Upper lobe of right lung (tissue), 1 donor: ENCODE data around the gene BLID. TPM values are rescaled to one million over a fixed set of nuclear protein-coding genes. Genes with fewer than 3 reads are reported as not detected.

Experiments
- ATAC-seq: fragments of 200-7000 bp; cut with Tn5 transposase; one replicate; pipeline ENCODE4 v1.9.1; 2020; ENCODE audit warnings: mild to moderate bottlenecking, moderate library complexity
- DNase-seq: peaks from one replicate; pipeline ENCODE4 v3.0.0-alpha.2; 2020
- H3K27ac ChIP-seq: fragments of 200-600 bp; one replicate; pipeline ENCODE4 v1.8.0; 2022
- H3K27me3 ChIP-seq: fragments of 200-600 bp; one replicate; pipeline ENCODE4 v1.8.0; 2022; ENCODE audit warnings: mild to moderate bottlenecking
- H3K36me3 ChIP-seq: fragments of 200-600 bp; one replicate; pipeline ENCODE4 v1.8.0; 2022
- H3K4me1 ChIP-seq: fragments of 200-600 bp; one replicate; pipeline ENCODE4 v1.8.0; 2022
- H3K4me3 ChIP-seq: fragments of 200-600 bp; one replicate; pipeline ENCODE4 v1.8.0; 2022; ENCODE audit warnings: mild to moderate bottlenecking
- H3K9me3 ChIP-seq: fragments of 200-600 bp; one replicate; pipeline ENCODE4 v1.8.0; 2022
- intact Hi-C: fragments of 100-400 bp; cut with DNase I; formaldehyde crosslinking; loops from one replicate; pipeline ENCODE4 v1.11.0; 2022
- total RNA-seq: library from RNA; stranded (reverse); fragmentation: NEBNext Ultra II Directional; extraction: Animal tissue kit (Norgen Biotek cat#: 25700); gene quantifications from one replicate; pipeline ENCODE4 v1.2.1, GENCODE V29; 2021
- TF ChIP-seq, protein P1 (sequence below): fragments of 200-600 bp; IDR thresholded peaks from one replicate; pipeline ENCODE4 v1.8.0; 2022; ENCODE audit warnings: antibody characterized with exemption
- donor health status: DM: no; HTN: yes; CAD: no; lungs with severe emphysema.

The BLID gene
- total RNA-seq, 1 donor from 2014 or later: not detected

DNA sequence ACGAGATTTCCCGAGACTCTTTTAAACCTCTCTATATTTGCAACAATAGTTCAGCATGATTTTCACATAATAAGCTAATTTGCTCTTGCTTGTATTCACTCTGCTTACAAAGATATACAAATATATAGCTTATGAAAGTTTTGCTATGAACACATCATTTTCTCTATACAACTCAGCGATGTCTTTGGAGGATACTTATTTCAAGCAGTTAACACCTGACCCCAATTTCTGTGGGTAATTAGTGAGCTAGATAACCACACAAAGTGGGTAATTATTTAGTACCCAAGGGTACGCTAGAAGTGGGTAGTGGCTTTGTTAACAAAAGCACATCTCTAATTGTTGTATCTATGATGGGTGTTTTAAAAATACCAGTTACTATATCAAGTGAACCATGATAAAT lies 12.3 kb downstream of the BLID start:
- Histone ChIP-seq H3K4me3 (no peak overlapping the region), H3K4me1 (no peaks in the 10 kb centered on the region), H3K27me3 (peaks cover 9% of the 10 kb centered on the region), H3K36me3 (no peaks in the 10 kb centered on the region), H3K9me3 (no peaks in the 10 kb centered on the region), H3K27ac (no peak overlapping the region)
- TF ChIP-seq, protein P1, sequence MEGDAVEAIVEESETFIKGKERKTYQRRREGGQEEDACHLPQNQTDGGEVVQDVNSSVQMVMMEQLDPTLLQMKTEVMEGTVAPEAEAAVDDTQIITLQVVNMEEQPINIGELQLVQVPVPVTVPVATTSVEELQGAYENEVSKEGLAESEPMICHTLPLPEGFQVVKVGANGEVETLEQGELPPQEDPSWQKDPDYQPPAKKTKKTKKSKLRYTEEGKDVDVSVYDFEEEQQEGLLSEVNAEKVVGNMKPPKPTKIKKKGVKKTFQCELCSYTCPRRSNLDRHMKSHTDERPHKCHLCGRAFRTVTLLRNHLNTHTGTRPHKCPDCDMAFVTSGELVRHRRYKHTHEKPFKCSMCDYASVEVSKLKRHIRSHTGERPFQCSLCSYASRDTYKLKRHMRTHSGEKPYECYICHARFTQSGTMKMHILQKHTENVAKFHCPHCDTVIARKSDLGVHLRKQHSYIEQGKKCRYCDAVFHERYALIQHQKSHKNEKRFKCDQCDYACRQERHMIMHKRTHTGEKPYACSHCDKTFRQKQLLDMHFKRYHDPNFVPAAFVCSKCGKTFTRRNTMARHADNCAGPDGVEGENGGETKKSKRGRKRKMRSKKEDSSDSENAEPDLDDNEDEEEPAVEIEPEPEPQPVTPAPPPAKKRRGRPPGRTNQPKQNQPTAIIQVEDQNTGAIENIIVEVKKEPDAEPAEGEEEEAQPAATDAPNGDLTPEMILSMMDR: no peak
- DNase-seq: no peak
- intact Hi-C loops: no loop called here
- ATAC-seq: no peak

DNA sequence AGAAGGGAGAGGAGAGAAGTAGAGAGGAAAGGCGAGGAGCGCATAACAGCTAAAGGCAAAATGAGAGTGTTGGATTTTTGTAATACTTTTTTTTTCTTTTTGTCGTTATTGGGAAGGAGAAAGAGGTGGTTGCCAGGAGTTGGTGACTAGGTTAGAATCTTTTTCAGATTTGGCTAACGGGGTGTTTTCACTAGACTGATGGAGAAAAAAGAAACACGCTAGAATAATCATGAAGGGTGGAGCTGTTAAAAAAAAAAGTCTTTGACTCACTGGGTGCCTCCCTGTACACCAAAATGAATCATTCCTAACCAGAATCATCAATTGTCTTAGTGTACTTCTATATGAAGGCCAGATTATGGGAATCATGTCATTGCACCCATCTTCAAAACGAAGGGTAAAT lies 12.7 kb downstream of the BLID start:
- TF ChIP-seq, protein P1: no peak
- Histone ChIP-seq H3K36me3 (no peaks in the 10 kb centered on the region), H3K9me3 (no peaks in the 10 kb centered on the region), H3K27me3 (peaks cover 12% of the 10 kb centered on the region), H3K4me1 (no peaks in the 10 kb centered on the region), H3K27ac (no peak overlapping the region), H3K4me3 (no peak overlapping the region)
- intact Hi-C loops: no loop called here
- no peak for ATAC-seq
- DNase-seq: no peak

DNA sequence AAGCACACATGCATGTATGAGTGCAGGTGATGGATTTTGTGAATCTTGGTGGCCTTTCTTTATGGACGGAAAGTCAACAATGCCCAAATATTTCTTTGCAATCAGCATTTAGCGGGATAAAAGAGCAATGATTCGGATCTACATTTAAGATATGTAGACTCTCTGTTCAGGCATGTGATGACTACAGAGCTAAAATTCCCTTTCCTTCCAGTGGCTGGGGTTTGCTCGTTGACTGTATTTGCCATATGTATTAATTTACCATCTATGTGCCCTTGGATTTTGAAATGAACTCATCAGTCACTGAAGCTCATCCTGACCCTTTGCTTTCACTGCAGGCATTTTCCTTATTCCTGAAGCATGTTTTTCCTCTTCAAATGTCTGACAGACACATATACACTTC lies 13.6 kb downstream of the BLID start:
- H3K9me3 ChIP-seq: no peaks in the 10 kb centered on the region
- no peak overlapping the region for H3K4me3 ChIP-seq
- ATAC-seq: no peak
- TF ChIP-seq, protein P1: no peak
- H3K27ac ChIP-seq: no peak overlapping the region
- peaks cover 15% of the 10 kb centered on the region for H3K27me3 ChIP-seq
- no peaks in the 10 kb centered on the region for H3K36me3 ChIP-seq
- intact Hi-C loops: no loop called here
- no peaks in the 10 kb centered on the region for H3K4me1 ChIP-seq
- DNase-seq: no peak

DNA sequence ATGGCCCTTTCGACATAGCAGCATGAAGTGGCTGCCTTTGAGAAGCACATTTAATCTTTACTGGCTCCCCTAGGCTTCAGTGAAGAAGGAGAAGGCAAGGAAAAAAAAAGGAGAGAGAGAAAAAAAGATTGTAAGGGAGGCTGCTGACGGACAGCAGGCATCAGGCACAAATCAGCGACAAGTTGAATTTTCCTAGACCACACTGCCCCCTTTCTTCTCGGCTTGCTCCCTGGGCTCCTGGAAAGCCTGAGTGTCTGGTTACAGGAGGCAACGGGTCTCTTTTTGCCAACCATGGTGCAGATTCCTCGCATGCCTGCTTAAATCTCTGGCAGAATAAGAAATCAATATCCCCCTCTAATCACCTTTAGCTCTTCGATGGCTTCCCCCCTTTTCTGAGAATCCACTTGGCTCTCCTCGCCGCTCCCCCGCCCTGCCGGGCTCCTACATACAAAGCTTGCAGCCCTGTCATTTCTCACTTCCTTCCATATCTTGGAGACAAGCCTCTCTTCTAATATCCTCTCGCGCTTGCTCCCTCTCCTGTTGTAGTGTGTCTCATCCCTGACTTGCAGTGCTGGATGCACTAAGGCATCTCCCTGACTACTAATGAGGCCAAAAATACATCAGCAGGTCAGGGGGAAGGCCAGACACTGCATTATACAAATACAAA lies 14.3 kb downstream of the BLID start:
- Histone ChIP-seq H3K9me3 (no peaks in the 10 kb centered on the region), H3K4me3 (peak overlapping the region; percentile 47), H3K27ac (peak overlapping the region; percentile 43), H3K27me3 (peaks cover 15% of the 10 kb centered on the region), H3K36me3 (no peaks in the 10 kb centered on the region), H3K4me1 (no peaks in the 10 kb centered on the region)
- DNase-seq (no peak), ATAC-seq (peak; percentile 93)
- TF ChIP-seq, protein P1: peak; percentile 49
- intact Hi-C loops: no loop called here

DNA sequence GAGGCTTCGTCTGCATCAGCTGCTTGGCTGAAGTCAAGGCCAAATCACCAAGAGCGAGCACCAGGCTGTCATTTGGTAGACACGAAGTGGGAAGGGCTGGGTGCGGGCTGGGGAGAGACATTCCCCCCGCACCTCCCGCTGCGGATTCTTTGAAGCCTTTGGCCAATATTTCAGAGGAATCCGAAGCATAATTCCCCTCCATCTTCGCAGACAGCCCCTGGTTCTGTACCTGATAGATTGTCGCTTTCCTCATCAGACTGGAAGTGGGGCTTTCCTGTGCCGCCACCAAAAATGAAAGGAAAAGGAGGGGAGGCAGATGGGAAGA lies 15.3 kb downstream of the BLID start:
- Histone ChIP-seq H3K4me3 (peak overlapping the region; percentile 47), H3K4me1 (no peaks in the 10 kb centered on the region), H3K27ac (peak overlapping the region; percentile 65), H3K9me3 (no peaks in the 10 kb centered on the region), H3K36me3 (no peaks in the 10 kb centered on the region), H3K27me3 (peaks cover 15% of the 10 kb centered on the region)
- intact Hi-C loops: no loop called here
- TF ChIP-seq, protein P1: no peak
- DNase-seq (no peak), ATAC-seq (peak; percentile 26)
